Endothelial cell of umbilical vein (primary cell): ENCODE measurements around the gene OR52I1. TPM values are rescaled to one million over a fixed set of nuclear protein-coding genes. Genes with fewer than 3 reads are reported as not detected.

Source experiments
- BruUV-seq: library from RNA; stranded (reverse); fragments of 400-500 nt; replicated peaks from 2 replicates; lab custom pipeline; 2021; lab: Mats Ljungman, UMichigan
- CTCF ChIA-PET: fragments of 300-600, 350-600 bp; sonication (Branson Sonifier 250); formaldehyde crosslinking; loops from one replicate; lab custom pipeline; 2021; ENCODE audit warnings: antibody characterized with exemption, inconsistent platforms; lab: Charles Lee
- POLR2A ChIA-PET: fragments of 300-600, 350-600 bp; sonication (Branson Sonifier 250); formaldehyde crosslinking; loops from one replicate; lab custom pipeline; 2021; ENCODE audit warnings: antibody characterized with exemption, inconsistent platforms; lab: Charles Lee
- DNase-seq: peaks from one replicate; pipeline ENCODE4 v3.0.0-alpha.2; 2011; ENCODE audit warnings: low read depth, low spot score
- FAIRE-seq: peaks from 2 replicates; lab custom pipeline; 2011; peaks lifted over from hg19 to GRCh38; lab: Jason Lieb, UNC
- H2AFZ ChIP-seq: 2 replicates; pipeline ENCODE4 v1.6.0; 2012; ENCODE audit warnings: low read depth, low read length, control low read depth, inconsistent platforms
- H3K27ac ChIP-seq: 2 replicates; pipeline ENCODE4 v1.5.1; 2011; ENCODE audit warnings: low read depth, mild to moderate bottlenecking, control low read depth, low read length, moderate library complexity; ENCODE audit not compliant: insufficient read depth
- H3K27me3 ChIP-seq, 2 experiments: 2 replicates each; pipeline versions ENCODE4 v1.6.0 to v1.6.1; 2011; ENCODE audit warnings: low read length in 2 of 2, mixed read lengths in 1 of 2; ENCODE audit not compliant: control insufficient read depth in 2 of 2, insufficient read depth in 2 of 2
- H3K36me3 ChIP-seq, 2 experiments: 2 replicates in 1 of 2; 3 replicates in 1 of 2; pipeline ENCODE4 v1.5.1; 2011; ENCODE audit warnings: low read length in 2 of 2, mild to moderate bottlenecking in 1 of 2, moderate library complexity in 1 of 2; ENCODE audit not compliant: control insufficient read depth in 2 of 2, insufficient read depth in 2 of 2; ENCODE audit errors: extremely low read depth in 1 of 2
- H3K4me1 ChIP-seq: 3 replicates; pipeline ENCODE4 v1.5.1; 2011; ENCODE audit warnings: mild to moderate bottlenecking, low read length; ENCODE audit not compliant: control insufficient read depth, insufficient read depth; ENCODE audit errors: extremely low read depth
- H3K4me2 ChIP-seq: 2 replicates; pipeline ENCODE4 v1.6.1; 2011; ENCODE audit warnings: low read length, control low read depth, mixed read lengths; ENCODE audit not compliant: insufficient read depth
- H3K4me3 ChIP-seq, 3 experiments: fragments of 200-600 bp in 1 of 3; sonication (generic), shearing (Covaris generic) in 1 of 3; replicated peaks in 1 of 3; 2 replicates each; pipeline ENCODE4 v1.5.1; 2011 to 2016; ENCODE audit warnings: control low read depth in 3 of 3, low read length in 3 of 3, mild to moderate bottlenecking in 2 of 3, inconsistent platforms in 1 of 3, low read depth in 1 of 3, moderate library complexity in 1 of 3; ENCODE audit not compliant: insufficient read depth in 1 of 3
- H3K79me2 ChIP-seq: 2 replicates; pipeline ENCODE4 v1.6.0; 2012; ENCODE audit warnings: low read length, inconsistent platforms; ENCODE audit not compliant: control insufficient read depth, insufficient read depth
- H3K9ac ChIP-seq: replicated peaks from 2 replicates; pipeline ENCODE3; 2011; ENCODE audit warnings: low read length, control low read depth; ENCODE audit not compliant: insufficient read depth; ENCODE audit errors: extremely low read depth
- H3K9me1 ChIP-seq: replicated peaks from 3 replicates; pipeline ENCODE4 v1.6.0; 2011; ENCODE audit warnings: mild to moderate bottlenecking, low read length; ENCODE audit not compliant: control insufficient read depth, insufficient read depth; ENCODE audit errors: extremely low read depth
- H3K9me3 ChIP-seq: replicated peaks from 2 replicates; pipeline ENCODE4 v1.5.1; 2012; ENCODE audit warnings: low read length, inconsistent platforms; ENCODE audit not compliant: control insufficient read depth, insufficient read depth
- H4K20me1 ChIP-seq: replicated peaks from 2 replicates; pipeline ENCODE3; 2011; ENCODE audit warnings: mild to moderate bottlenecking, low read length; ENCODE audit not compliant: control insufficient read depth, insufficient read depth; ENCODE audit errors: extremely low read depth
- EZH2 ChIP-seq: IDR thresholded peaks from 2 replicates; pipeline ENCODE4 v1.6.1; 2012; ENCODE audit warnings: borderline replicate concordance, low read depth, mild to moderate bottlenecking, moderate library complexity, low read length, inconsistent platforms; ENCODE audit not compliant: severe bottlenecking
- FOS ChIP-seq: IDR thresholded peaks from 2 replicates; pipeline ENCODE4 v1.6.1; 2011; ENCODE audit warnings: mild to moderate bottlenecking, low read length, moderate library complexity, borderline replicate concordance; ENCODE audit not compliant: insufficient read depth
- GATA2 ChIP-seq: IDR thresholded peaks from 2 replicates; pipeline ENCODE4 v1.7.0; 2011; ENCODE audit warnings: low read depth, mild to moderate bottlenecking, moderate library complexity, mixed read lengths, low read length; ENCODE audit not compliant: insufficient read length, insufficient read depth
- JUN ChIP-seq: IDR thresholded peaks from 2 replicates; pipeline ENCODE4 v1.6.1; 2011; ENCODE audit warnings: borderline replicate concordance, low read depth; ENCODE audit not compliant: insufficient read length, insufficient read depth
- MYC ChIP-seq: IDR thresholded peaks from one replicate; pipeline ENCODE4 v1.6.1; 2011; ENCODE audit warnings: mild to moderate bottlenecking, low read depth, low read length
- POLR2A ChIP-seq: IDR thresholded peaks from 2 replicates; pipeline ENCODE4 v1.6.1; 2012; ENCODE audit warnings: low read depth, mild to moderate bottlenecking, control low read depth, low read length
- POLR2AphosphoS5 ChIP-seq: IDR thresholded peaks from 2 replicates; pipeline ENCODE4 v1.6.1; 2012; ENCODE audit warnings: low read depth, mild to moderate bottlenecking, control low read depth, low read length, moderate library complexity; ENCODE audit not compliant: insufficient read depth
- dilution Hi-C: fragments of 300-500 bp; cut with MboI; formaldehyde crosslinking; loops from one replicate; pipeline ENCODE4 v1.15.0; 2019; ENCODE audit warnings: low sequenced_read_pairs; ENCODE audit not compliant: extremely low pct_ligation_motif_present
- intact Hi-C: fragments of 100-400 bp; cut with micrococcal nuclease; formaldehyde crosslinking; loops from one replicate; pipeline ENCODE4 v1.10.0; 2022
- polyA plus RNA-seq, 4 experiments: library from polyadenylated mRNA; depleted of rRNA in 3 of 4; stranded (reverse) in 3 of 4; unstranded in 1 of 4; fragments of >200 nt; gene quantifications; 2 replicates each; pipeline versions ENCODE4 v1.2.1 to v1.2.3, GENCODE V29; 2011 to 2012; ENCODE audit warnings: missing spikeins in 1 of 4
- total RNA-seq: library from RNA; stranded (reverse); gene quantifications from 2 replicates; pipeline ENCODE4 v1.2.3, GENCODE V29; 2021
- TF ChIP-seq, protein P1 (sequence below): IDR thresholded peaks from 2 replicates; pipeline ENCODE4 v1.6.1; 2011; ENCODE audit not compliant: insufficient read depth, insufficient read length
- TF ChIP-seq, protein P2 (sequence below), 2 donors: IDR thresholded peaks; 1 replicate in 1 of 2; 2 replicates in 1 of 2; pipeline ENCODE4 v1.5.1; 2011; ENCODE audit warnings: low read length in 2 of 2, mild to moderate bottlenecking in 2 of 2, moderate library complexity in 2 of 2, control low read depth in 1 of 2, inconsistent platforms in 1 of 2, low read depth in 1 of 2; ENCODE audit not compliant: insufficient read depth in 1 of 2; ENCODE audit errors: extremely low read depth in 1 of 2

OR52I1 gene
- total and polyA plus RNA-seq, 2 donors (not counting 3 experiments of a cell fraction or from before 2014, with no cell fraction given), result not detected

DNA sequence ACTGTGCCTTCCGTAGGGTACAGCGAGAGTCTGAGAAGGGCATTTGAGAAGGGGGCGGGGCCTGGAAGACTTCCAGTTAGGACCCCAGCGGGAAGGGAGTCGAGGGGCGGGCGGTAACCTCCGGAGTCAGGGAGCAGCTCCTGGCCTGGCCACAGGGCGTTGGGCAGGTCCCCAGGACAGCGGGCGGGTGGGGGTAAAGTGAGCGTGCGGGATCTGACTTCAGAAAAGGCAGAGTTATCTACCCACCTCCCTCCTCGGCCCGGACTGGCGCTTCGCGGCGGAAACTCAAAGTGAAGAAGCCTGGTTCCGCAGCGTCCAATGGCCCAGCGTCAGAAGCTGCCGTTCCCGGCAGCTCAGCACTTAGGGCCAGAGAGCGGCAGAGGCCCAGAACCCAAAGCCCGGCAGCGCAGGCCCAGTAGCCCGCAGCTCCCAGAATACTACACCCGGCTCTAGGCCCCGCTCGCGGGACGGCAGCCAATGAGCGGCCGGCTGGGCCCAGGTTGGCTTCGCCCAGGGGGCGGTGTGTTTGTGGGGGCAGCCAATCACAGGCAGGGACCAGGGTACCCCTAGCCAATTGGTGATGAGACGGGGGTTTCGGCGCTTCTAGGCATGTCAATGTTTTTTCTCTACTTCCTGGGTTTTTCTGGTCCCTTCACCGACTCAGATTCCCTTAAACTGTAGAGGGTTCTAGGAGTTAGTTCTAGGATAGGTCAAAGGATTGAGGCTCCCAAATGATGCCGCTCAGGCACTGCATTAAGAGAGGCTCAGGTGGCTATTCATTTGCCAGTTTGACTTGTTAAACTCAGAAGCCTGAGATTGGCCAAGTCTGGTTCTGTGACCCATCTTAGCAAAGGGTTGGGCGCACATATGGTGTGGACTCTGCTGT lies 14.2 kb downstream of the OR52I1 start, which contains the start of gene TRIM68:
TSS of gene TRIM68 (minus strand) at position 451 of the 886 bp plus-strand sequence. CDS start 2,727 bp downstream, outside the sequence.
- DNase-seq (peak; percentile 95), FAIRE-seq (peak; percentile 93)
- ChIA-PET POLR2A (no interaction called here), CTCF (interaction anchor here (1.0 to 4.5 kb wide), 5 partner anchors 20 to 426 kb away, joined by 3 to 19 read pairs (median 3); partner anchors contain the start of gene OR51D1)
- peak within 1 kb of the TSS; percentile 83 for H3K27ac ChIP-seq
- dilution Hi-C loops (no loop called here), intact Hi-C loops (loop anchor here (2.0 to 10.0 kb wide), 4 partner anchors 126 to 1627 kb away; partner anchors contain the start of genes CNGA4, FHIP1B, OR52K1 and TRIM21)
- TF ChIP-seq POLR2AphosphoS5, result peak; percentile 76
- TF ChIP-seq FOS, result no peak
- TF ChIP-seq JUN, result no peak
- no peak for TF ChIP-seq GATA2
- TF ChIP-seq, protein P1, sequence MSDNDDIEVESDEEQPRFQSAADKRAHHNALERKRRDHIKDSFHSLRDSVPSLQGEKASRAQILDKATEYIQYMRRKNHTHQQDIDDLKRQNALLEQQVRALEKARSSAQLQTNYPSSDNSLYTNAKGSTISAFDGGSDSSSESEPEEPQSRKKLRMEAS, result no peak
- TF ChIP-seq, protein P2, sequence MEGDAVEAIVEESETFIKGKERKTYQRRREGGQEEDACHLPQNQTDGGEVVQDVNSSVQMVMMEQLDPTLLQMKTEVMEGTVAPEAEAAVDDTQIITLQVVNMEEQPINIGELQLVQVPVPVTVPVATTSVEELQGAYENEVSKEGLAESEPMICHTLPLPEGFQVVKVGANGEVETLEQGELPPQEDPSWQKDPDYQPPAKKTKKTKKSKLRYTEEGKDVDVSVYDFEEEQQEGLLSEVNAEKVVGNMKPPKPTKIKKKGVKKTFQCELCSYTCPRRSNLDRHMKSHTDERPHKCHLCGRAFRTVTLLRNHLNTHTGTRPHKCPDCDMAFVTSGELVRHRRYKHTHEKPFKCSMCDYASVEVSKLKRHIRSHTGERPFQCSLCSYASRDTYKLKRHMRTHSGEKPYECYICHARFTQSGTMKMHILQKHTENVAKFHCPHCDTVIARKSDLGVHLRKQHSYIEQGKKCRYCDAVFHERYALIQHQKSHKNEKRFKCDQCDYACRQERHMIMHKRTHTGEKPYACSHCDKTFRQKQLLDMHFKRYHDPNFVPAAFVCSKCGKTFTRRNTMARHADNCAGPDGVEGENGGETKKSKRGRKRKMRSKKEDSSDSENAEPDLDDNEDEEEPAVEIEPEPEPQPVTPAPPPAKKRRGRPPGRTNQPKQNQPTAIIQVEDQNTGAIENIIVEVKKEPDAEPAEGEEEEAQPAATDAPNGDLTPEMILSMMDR (IDR thresholded peaks at IDR 0.05; ENCODE audit: extremely low read depth in 1 of 2, insufficient read depth in 1 of 2, low read depth in 1 of 2, low read length in 2 of 2), result no peak
- no peak for TF ChIP-seq MYC
- TF ChIP-seq EZH2, result no peak
- TF ChIP-seq POLR2A, result peak; percentile 81
- no peaks in the 10 kb centered on the region for H4K20me1 ChIP-seq
- peaks cover 10% of the 10 kb centered on the region for H3K4me1 ChIP-seq
- H3K4me3 ChIP-seq, result peak within 1 kb of the TSS; percentile 59 to 93 (median 88)
- H3K27me3 ChIP-seq, result no peaks in the 10 kb centered on the region
- peak within 1 kb of the TSS; percentile 97 for H3K4me2 ChIP-seq
- no peaks in the 10 kb centered on the region for H3K9me3 ChIP-seq
- H3K9me1 ChIP-seq, result no peaks in the 10 kb centered on the region
- peaks cover 0 to 5% of the 10 kb centered on the region in 2 experiments for H3K36me3 ChIP-seq
- BruUV-seq, result TSS peak; percentile 63
- peak within 1 kb of the TSS; percentile 95 for H3K9ac ChIP-seq
- no peaks in the 10 kb centered on the region for H3K79me2 ChIP-seq
- peak within 1 kb of the TSS; percentile 98 for H2AFZ ChIP-seq
